ENCODE results near the gene WDR77. TPM values are rescaled to one million over a fixed set of nuclear protein-coding genes. Genes with fewer than 3 reads are reported as not detected.

The WDR77 gene
- total and polyA plus RNA-seq, 9 of the 15 experiments (the other 6 are each of a cell fraction or from before 2014, with no cell fraction given) = 20.6 to 160 (median 75.3) TPM

DNA sequence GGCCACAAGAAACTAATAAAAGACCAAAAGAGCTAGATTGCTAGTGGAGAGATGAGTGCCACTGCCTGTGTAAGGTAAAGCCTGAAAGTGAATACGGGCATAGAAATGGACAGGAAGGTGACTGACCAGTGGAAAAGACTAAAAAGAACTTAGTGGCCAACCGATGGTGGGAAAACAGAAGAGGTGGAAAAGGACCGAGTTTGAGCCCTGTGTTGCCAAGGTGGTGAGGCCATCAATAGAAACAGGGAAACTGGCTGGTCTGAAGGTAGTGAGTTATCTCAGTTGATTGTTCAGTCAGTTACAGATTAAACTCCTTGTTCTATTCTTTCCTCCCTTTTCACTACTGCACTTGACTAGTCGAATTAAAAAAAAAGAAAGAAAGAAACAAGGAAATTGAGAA, 2.5 kb downstream of the WDR77 start:
- Histone ChIP-seq H3K9ac (ENCODE audit: insufficient read depth in 1 of 2, low read depth in 2 of 2, low read length in 2 of 2) (no peak overlapping the region), H3K4me1 (replicated peaks in 1 of 2; ENCODE audit: control insufficient read depth in 2 of 2, insufficient read depth in 2 of 2, low read length in 2 of 2) (peaks cover 9 to 28% of the 10 kb centered on the region in 2 experiments; a peak in 4 of 5 replicates), H3K4me2 (ENCODE audit: insufficient read depth, low read length) (no peak overlapping the region), H2AFZ (ENCODE audit: low read depth, low read length) (no peak overlapping the region), H3K9me3 (replicated peaks; ENCODE audit: control insufficient read depth, insufficient read depth, low read depth, low read length) (no peaks in the 10 kb centered on the region), H3K36me3 (ENCODE audit: control insufficient read depth, insufficient read depth, low read length) (peaks cover 82% of the 10 kb centered on the region), H3K27me3 (ENCODE audit: control insufficient read depth in 2 of 2, insufficient read depth in 2 of 2, low read length in 2 of 2) (no peaks in the 10 kb centered on the region), H3K4me3 (no peak overlapping the region), H3K79me2 (ENCODE audit: control insufficient read depth, insufficient read depth, low read length) (peaks cover 60% of the 10 kb centered on the region), H3K27ac (ENCODE audit: extremely low read depth, low read depth, low read length) (no peak overlapping the region), H4K20me1 (replicated peaks; ENCODE audit: control insufficient read depth, insufficient read depth, low read length) (no peaks in the 10 kb centered on the region), H3K9me1 (ENCODE audit: control insufficient read depth, insufficient read depth, low read length) (no peaks in the 10 kb centered on the region)
- DNase-seq (ENCODE audit: extremely low read depth in 1 of 4, low spot score in 3 of 4) (no peak), ATAC-seq (no peak), FAIRE-seq (no peak)
- ChIA-PET CTCF (ENCODE audit: low intra/inter-chr PET ratio) (no interaction called here), POLR2A (interaction anchor here (0.8 to 5.4 kb wide), 4 partner anchors 8 to 693 kb away, joined by 3 to 40 read pairs (median 8); no protein-coding TSS in a partner anchor)
- intact Hi-C loops (cut with micrococcal nuclease) = no loop called here
- BruUV-seq (replicated peaks) = no TSS peak
- WGBS (ENCODE audit: insufficient coverage, low coverage, missing lambda C conversion rate) = 70% methylated on average over 4 of the region's 4 CpGs
- TF ChIP-seq ZFP30 (CRISPR knock-in tag; IDR thresholded peaks at IDR 0.05; ENCODE audit: borderline replicate concordance) (no peak), CREBBP (IDR thresholded peaks at IDR 0.05; ENCODE audit: low read depth, low read length) (no peak), MBD1 (CRISPR knock-in tag; IDR thresholded peaks at IDR 0.05) (no peak), CREB1 (IDR thresholded peaks at IDR 0.05) (no peak), CREB1 (CRISPR knock-in tag; IDR thresholded peaks at IDR 0.05) (no peak), PCBP1 (IDR thresholded peaks at IDR 0.05; ENCODE audit: low read depth, low read length, poor library complexity, severe bottlenecking) (no peak), BHLHE40 (IDR thresholded peaks at IDR 0.05; ENCODE audit: low read length) (no peak)
- in situ Hi-C loops (cut with MboI) = no loop called here
